ENCODE measurements around the gene NUTM2D.
"Not testable (repeated sequence)": the region's sequence is repeated elsewhere in the genome, so short reads cannot be mapped to it uniquely, and the experiment has no call there.

GRCh38 chr10:87314360-87314973, 43.1 kb upstream of the NUTM2D start:
- TF ChIP-seq CTCF, POLR2AphosphoS5 (IDR thresholded peaks at IDR 0.05): not testable (repeated sequence)
